HFF-Myc (cell line): ENCODE measurements around the gene PTGES3L.

Source experiments
- DNase-seq: peaks from one replicate; pipeline ENCODE4 v3.0.0-alpha.2; 2011; ENCODE audit warnings: low read depth; ENCODE audit errors: extremely low read depth
- H3K4me3 ChIP-seq: replicated peaks from 2 replicates; pipeline ENCODE4 v1.5.1; 2011; ENCODE audit warnings: low read depth, mild to moderate bottlenecking, control low read depth, low read length
- CTCF ChIP-seq: IDR thresholded peaks from 2 replicates; pipeline ENCODE4 v1.5.1; 2012; ENCODE audit warnings: mild to moderate bottlenecking, low read depth, low read length, control low read depth; ENCODE audit errors: missing control alignments

Gene PTGES3L

GRCh38 chr17:43024407-43025289 lies 44.8 kb upstream of the PTGES3L start, which contains the start of gene RND2:
Gene RND2, plus strand, starts transcription at chr17:43025231. Its CDS starts 117 bp downstream, at chr17:43025348.
- peak within 1 kb of the TSS; percentile 62 for H3K4me3 ChIP-seq
- DNase-seq = peak; percentile 95
- peak; percentile 89 for TF ChIP-seq CTCF

- DNase-seq = no peak
- peak within 1 kb of the TSS; percentile 97 for H3K4me3 ChIP-seq
- no peak for TF ChIP-seq CTCF
Observed at GRCh38 chr17:43021741-43022512, 42.0 kb upstream of the PTGES3L start, which contains the start of gene VAT1. Gene VAT1, minus strand, starts transcription at chr17:43022385. Its CDS starts 63 bp downstream, at chr17:43022322.

GRCh38 chr17:43020789-43021740 lies 41.2 kb upstream of the PTGES3L start:
- H3K4me3 ChIP-seq = peak overlapping the region; percentile 97
- DNase-seq = no peak

GRCh38 chr17:43020030-43020621 lies 40.2 kb upstream of the PTGES3L start:
- TF ChIP-seq CTCF = no peak
- no peak overlapping the region for H3K4me3 ChIP-seq
- no peak for DNase-seq

More at GRCh38 chr17:43020789-43021740, 41.2 kb upstream of the PTGES3L start:
- TF ChIP-seq CTCF = no peak

GRCh38 chr17:43019418-43019817 lies 39.5 kb upstream of the PTGES3L start:
- no peak overlapping the region for H3K4me3 ChIP-seq
- no peak for TF ChIP-seq CTCF
- DNase-seq = no peak
